Hematopoietic multipotent progenitor cell treated with erythropoietin and hydrocortisone succinate and interleukin-3 and kit ligand, for 4 days (in vitro differentiated cells): ENCODE data around the gene ABR.
"Not testable (repeated sequence)": the region's sequence is repeated elsewhere in the genome, so short reads cannot be mapped to it uniquely, and the experiment has no call there.

ENCODE experiments used
- DNase-seq: peaks from one replicate; pipeline ENCODE4 v3.0.0-alpha.2; 2015

ABR gene

DNA sequence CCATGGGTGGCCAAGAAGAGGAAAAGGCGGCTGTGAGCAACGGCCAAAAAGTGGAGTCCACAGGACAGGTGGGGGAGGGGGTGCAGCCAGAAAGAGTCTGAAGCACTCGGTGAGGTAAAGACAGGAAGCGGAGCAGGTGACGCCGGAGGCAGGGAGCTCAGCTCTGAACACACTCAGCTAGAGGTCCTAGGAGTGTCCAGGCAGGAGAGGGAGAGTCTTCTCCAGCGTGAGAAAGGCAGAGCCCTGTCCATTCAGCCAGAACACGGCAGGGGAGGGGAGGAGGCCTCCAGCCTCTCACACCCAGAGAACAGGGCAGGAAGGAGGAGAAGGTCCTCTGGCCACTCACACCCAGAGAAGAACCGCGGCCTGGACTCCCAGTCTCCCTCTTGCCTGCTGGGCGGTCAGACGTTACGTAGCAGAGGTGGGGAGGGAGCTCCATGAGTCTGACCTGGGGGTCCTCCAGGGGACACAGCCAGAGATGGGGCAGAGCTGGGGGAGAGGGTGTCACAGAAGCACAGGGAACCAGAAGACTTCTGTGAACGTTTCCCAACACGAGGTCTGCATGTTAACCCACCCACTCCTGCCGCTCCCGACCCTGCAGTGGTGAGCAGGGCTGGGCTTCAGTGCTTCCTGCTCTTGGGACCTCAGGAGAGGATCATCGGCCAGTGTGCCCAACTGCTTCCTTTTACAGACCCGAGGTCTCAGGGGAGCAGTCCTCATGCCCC, 89.2 kb downstream of the ABR start:
- no peak for DNase-seq

DNA sequence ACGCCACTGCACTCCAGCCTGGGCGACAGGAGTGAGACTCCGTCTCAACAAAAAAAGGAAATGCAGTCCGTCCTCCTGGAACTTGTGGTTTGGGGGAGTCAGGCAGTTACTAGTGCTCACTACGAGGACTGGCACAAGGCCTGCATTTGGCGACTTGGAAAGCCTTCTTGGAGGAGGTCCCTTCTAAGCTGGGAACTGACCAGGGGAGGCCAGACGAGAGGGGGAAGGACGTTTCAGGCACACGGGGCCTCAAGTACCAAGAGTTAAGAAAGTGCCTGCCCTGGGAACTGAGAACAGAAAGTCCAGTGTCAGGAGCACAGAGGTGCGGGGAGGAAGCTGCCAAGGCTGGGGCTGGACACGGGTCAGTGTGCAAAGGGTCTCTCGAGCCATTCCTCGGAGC, 89.9 kb downstream of the ABR start:
- no peak for DNase-seq

DNA sequence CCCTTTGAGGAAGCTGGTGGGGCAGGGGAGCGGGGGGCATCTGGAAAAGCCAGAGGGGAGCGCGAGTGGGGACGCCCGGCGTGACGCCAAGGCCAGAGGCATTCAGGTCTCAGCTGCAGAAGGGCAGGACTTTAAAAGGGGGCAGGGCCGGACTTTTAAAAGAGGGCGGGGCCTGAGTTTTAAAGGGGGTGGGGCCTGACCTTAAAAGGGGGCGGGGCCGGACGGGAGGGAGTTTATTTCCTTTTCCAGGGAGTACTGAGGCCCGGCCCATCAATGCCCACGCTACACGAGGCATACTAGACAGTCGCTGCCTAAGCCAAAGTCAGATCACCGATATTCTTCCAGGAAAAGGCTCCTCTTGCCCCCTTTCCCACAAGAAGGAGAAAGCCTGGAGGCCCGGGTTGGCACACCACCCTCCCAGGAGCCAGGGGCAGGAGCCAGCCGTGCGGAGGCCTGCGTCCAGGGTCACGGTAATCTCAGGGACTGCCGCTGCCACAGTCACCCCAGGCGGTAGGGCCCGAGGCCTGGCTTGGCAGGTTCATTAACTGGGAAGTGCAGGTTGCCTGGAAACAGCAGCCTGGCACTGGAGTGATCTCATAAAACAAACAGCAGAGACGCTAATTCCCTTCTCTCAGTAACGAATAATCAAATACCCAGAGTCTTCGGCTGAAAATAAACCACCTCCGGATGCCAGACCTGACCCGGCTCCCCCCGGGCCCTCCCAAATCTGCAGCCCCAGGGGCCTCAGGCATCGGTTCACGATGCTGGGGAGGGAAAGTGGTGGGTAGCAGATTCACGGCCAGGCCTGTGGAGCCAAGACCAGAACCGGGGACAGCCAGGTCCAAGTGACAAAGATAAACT, 92.2 kb downstream of the ABR start:
- DNase-seq, result peak; percentile 49

DNA sequence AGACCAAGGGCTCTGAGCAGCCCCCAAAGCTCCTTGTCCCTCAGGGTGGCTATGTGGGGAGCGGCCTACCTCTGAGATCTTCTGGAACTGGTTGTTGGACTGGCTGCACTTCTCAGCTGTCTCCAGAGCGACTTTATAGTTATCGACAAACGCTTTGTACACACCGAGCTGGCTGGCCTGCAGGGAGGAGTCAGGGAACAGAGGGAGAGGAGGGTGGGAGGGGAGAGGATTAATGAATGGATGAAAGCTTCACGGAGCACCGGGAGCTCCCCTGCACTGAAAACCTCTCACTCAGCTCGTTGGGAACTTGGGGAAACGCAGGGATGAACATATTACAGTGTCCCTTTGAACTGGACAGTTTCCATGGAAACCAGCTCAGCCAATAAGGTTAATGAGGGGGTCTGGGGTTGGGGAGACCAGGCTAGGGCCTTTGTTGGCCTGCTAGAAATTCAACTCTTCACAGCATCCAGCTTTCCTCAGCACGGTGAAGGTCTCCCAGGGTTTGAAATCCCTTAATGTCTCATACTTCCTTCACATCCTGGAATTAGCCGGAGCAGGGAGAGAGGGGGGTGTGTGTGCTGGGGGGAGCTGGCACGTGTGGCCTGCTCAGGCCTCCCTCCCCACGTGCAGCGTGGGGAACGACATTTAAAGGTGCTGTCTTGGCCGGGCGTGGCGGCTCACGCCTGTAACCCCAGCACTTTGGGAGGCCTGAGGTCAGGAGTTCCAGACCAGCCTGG, 96.2 kb downstream of the ABR start:
- DNase-seq, result no peak

DNA sequence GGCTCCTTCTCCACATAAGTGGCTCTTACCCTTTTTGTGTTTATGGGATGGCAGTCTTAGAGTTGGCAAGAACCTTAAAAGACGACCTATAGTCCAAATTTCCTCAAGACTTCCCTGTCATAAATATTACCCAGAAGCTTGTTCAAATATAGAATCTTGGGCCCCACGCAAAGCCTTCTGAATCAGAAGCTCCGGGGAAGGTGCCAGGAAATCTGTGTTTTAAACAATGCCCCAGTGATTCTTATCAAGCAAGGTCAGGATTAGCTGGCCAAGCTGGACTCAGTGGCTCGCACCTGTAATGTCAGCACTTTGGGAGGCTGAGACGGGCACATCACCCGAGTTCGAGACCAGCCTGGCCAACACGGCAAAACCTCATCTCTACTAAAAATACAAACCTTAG, 97.2 kb downstream of the ABR start:
- DNase-seq, result no peak

DNA sequence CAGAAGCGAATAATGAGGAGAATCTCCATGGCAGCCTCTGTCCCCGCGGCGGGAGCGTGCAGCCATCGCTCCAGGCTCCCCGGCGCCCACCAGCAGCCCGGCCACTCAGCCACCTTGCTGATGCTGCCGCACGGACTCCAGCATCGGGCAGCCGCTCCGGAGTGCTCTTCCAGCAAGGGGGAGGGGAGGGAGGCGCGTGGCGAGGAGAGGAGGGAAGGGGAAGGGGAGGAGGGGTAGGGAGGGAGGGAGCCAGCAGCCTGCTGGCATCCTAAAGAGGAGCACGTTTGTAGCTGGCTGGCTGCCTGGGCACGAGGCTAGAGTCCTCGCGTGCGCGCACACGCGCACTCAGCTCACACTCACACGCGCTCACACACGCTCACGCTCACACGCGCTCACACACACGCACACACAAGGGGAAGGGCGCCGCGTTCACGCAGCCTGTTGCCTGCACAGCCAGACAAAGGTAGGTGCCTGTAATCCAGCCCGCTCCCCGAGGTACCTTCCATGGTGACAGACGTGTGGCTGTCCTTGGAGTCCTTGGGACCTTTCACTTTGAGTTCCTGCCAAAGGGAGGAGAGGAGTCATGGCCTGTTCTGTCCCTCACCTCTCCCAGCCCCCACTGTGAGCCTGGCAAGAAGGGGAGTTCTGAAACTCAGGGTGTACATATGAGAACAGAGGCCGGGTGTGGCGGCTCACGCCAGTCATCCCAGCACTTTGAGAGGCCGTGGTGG, 100.8 kb downstream of the ABR start:
- no peak for DNase-seq

DNA sequence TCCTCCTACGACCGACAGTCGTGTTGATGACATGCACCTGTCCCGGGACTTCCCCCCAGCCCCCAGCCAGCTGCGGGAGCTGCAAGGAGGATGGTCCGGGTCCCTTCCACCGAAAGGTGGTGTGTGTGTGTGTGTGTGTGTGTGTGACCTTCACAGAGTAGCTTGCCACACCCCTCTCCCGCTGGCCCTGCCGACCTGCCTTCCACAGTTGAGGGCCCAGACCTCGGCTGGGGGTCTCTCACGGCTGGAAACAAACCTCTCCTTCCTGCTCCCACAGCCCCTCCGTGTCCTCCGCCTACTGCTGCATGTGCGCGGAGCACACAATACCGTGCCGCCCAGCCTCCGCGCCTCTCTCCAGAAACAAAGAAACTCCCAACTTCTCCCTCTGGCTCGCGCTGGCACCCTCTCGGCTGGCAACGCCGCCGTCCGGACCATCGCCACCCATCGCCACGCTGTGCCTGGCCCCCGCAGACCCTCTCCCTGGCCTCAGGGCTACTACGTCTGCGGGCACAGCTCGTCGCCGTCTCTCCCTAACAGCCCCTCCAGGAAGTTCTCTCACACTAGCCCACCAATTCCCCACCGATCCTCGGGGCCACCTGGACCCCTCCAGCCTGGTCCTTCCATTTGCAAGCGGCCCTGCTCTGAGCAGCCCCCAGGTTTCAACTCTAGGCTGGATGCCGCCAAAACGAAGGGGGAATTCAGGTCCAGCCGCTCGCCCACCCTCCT, 101.6 kb downstream of the ABR start:
- DNase-seq, result no peak

DNA sequence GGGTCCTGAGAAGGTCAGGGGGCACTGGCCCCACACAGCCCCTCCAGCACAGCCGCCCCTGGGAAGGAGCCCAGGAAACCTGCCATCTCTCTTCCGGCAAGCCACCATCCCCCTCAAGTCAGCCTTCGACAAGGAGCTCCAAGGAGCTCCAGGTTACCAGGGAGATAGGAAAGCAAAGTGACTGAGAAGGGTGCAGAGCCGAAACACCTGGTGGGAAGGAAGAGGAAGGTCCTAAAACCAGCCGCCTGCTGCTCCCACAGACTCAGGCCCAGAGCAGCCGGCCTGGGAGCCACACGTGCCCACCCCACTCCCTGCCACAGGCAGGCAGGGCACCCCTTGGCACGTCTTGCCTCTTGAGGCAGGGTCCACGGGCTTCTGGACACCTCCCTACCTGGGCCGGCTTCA, 102.2 kb downstream of the ABR start:
- DNase-seq, result no peak

DNA sequence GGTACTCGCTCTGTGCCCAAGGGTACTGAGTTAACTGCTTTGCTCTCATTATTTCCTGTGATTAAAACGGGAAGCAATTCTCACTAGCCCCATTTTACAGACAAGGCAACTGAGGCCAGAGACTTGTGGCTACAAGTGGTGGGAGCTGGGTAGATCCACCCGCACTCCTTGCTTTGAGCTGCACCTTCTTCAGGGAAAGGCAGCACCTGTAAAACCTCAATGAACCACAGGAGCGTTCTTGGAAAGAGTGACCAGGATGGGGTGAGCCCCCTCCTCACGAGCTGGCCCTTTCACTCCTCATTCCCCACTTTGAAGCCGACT, 102.8 kb downstream of the ABR start:
- DNase-seq, result no peak

DNA sequence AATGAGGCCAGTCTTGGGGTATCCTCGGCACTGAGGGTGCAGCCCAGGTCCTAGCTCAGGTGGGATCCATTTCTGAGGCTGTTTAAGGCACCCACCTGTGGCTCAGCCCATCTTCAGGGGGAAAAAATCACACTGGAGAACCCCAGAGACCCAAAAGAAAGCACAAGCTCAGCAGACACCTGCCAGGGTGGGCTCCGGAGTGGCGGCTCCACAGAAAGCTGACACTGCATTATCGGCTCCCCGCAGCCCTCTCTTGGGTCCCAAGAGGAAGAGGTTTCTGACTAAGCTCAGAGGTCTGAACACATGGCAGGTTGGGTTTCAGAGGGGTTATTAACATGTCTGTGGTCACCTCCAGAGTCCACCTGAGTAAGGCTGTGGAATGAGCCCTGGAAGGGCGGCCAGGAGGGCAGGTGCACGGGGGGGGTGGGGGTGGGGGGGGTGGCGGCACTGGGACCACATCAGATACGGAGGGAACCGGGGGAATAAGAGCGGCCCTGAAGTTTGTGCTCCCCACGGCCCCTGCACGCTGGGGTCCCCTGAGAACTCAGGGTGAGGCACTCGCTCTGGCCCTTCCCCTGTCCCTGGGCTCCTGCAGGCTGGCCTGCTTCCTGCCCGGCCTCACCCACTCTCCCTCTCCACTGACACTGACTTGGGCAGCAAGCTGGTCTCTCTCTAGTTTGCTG, 103.3 kb downstream of the ABR start:
- DNase-seq, result no peak

DNA sequence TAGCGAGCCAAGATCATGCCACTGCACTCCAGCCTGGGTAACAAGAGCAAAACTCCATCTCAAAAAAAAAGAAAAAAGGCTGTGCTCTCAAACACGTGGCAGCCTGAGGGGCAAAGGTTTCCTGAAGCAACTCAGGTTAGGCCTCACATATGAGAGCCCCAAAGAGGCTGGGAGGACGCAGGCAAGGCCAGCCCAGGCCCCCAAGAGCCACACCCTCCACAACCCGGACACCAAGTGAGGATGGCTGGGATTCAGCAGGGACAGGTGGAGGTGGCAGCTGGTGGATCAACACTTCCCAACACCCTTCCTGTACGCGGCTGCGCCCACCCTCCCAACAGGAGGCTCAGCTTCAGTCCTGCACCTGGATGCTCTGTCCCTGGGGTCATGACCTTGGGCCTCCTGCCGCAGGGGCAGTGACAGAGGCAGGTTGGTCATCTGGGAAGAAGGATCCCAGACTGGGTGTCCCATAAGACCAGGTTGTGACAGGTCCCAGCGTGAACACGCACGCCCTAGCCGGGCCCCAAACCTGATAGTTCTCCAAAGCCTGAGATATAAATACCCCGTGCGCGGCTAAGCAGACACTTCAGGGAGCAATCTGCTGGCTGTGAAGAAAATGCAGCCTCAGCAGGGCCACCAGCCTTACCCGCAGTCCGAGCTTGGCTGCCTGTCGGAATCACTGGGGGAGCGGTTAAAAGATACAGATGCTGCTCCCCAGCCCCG, 104.7 kb downstream of the ABR start:
- DNase-seq, result no peak

DNA sequence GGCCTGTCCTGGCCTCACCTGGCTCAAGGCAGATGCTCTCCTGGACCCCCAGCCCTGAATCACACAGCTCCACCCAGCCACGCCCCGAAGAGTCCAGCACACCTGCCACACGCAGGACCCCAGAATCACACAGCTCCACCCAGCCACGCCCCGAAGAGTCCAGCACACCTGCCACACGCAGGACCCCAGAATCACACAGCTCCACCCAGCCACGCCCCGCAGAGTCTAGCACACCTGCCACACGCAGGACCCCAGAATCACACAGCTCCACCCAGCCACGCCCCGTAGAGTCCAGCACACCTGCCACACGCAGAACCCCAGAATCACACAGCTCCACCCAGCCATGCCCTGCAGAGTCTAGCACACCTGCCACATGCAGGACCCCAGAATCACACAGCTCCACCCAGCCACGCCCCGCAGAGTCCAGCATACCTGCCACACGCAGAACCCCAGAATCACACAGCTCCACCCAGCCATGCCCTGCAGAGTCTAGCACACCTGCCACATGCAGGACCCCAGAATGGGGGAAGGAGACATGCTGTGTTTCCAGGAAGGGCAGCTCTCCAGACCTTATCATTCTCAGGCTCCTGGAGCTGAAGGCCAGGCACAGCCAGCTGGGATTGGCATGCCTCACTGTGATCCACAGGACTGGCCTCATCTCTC, 105.7 kb downstream of the ABR start:
- not testable (repeated sequence) for DNase-seq

DNA sequence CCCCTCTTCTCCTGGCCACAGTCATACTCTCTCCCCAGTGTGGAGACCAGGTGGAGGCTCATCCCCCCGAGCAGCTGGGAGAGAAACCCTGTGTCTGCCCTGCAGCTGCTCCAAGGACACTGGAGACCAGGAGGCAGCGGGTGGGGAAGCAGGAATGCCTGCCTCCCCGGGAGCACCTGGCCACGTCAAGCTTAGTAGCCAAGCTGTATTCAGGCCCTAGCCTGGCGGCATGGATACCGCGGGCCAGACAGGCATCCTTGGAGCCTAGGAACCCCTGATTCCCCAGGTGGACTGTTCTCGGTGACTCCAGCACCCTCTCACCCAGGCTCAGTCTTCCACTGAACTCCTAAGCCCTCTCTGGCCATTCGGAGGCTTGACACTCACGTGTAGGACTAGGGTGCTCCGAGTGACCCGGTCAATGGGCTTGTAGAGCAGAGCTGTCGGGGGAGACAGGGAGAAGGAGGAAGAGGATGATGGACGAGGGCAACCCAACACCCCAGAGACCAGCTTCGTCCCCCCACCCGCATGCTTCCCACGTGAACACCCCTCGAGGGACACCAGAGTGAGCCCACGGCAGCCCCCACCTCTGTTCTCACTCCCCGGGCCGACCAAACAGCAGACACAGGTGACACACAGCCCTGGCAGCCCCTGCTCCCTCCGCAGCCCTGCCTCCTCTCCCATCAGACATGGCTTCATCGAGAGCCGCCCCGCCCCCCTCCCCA, 106.4 kb downstream of the ABR start:
- no peak for DNase-seq

DNA sequence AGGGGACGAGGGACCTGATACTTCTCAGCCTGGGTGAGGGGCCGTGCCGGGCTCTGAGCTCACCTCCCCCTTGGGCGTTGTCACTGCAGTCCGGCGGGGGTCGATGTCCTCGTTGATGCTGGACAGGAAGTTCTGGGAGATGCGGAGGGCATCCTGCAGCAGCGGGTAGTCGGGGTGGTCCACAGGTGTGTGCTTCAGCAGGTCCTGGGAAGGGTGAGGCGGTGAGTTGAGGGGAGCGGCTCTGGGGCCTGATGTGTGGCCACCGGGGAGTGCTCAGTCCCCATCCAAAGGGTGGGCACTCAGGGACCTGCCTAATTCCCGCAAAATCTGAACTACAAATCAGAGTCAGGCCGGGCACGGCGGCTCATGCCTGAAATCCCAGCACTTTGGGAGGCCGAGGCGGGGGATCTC, 107.2 kb downstream of the ABR start:
- DNase-seq, result no peak

DNA sequence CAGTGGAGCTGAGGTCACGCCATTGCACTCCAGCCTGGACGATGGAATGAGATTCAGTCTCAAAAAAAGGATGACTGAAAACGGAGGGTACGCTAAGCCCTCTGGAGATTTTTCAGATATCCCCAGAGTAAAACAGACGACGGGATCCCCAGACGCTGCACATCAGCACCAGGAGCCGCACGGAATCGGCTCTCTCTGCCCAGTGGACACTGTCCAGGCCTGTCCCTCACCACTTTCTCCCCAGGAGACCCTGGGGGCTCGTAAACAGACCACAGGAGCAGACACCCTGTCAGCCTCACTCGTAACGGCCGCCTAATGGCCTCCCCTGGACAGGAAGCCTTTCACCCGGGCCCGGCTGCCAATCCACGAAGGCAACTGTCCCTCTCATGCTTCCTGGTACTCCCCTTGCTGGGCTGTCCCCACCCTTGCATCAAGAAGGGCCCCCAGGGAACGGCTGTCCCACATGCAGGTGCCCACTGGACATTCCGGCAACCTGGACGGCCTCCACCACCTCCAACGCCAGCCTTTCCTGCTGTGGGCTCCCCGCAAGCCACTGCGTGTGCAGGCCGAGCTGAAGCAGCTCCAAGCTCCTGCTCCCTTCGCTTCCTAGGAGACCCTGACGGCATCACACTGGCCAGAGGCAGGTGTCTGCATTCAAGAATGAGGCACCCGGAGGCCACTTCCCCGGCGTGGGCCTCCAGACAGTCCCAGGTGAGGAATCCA, 108.5 kb downstream of the ABR start:
- DNase-seq, result no peak

DNA sequence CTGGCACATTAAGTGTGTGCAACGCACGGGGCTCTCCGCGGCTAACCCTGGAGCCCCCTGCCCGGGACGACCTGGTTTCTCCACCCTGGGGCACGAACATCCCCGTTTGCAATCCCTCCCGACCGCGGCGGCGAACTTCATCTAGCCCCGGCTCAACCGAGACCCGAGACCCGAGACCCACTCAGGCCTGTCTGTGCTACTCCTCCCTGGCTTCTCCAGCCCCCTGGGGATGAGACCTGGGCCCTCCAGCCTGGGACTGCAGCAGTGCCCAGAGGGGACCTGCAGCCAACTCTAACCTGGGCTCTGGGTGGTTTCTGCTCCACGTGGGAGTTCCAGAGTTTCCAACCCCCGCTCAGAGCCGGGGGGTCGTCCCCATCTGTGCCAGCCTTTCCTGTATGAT, 109.4 kb downstream of the ABR start:
- no peak for DNase-seq

DNA sequence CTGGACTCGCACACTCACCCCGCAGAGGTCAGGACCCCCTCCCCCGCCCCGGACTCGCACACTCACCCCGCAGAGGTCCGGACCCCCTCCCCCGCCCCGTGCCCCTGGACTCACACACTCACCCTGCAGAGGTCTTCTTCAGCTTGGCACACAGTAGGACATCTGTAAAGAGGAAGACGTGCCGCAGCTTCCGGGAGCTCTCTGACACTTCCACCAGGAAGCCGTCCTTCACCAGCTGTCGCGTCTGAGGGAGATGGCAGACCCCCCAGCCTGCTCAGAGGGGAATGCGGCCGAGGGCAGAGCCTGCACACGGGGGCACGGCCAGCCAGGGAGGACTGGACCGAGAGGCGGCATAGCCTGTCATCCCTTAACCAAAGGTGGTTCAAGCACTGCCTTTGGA, 109.9 kb downstream of the ABR start:
- DNase-seq, result no peak

DNA sequence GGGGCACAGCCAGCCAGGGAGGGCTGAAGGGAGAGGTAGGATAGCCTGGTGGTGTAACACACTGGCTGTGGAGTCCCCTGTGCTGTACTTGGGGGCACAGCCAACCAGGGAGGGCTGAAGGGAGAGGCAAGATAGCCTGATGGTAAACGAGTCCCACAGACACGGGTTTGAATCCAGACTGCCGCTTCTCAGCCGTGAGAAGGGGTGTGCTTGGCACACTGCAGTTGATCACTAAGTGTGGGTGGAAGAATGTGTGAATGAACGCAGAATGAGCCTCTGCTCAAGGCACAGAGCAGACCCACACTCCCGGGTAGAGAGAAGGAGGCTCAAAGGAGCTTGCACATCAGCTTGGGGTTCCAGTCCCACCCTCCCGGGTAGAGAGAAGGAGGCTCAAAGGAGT, 111.4 kb downstream of the ABR start:
- DNase-seq, result no peak

DNA sequence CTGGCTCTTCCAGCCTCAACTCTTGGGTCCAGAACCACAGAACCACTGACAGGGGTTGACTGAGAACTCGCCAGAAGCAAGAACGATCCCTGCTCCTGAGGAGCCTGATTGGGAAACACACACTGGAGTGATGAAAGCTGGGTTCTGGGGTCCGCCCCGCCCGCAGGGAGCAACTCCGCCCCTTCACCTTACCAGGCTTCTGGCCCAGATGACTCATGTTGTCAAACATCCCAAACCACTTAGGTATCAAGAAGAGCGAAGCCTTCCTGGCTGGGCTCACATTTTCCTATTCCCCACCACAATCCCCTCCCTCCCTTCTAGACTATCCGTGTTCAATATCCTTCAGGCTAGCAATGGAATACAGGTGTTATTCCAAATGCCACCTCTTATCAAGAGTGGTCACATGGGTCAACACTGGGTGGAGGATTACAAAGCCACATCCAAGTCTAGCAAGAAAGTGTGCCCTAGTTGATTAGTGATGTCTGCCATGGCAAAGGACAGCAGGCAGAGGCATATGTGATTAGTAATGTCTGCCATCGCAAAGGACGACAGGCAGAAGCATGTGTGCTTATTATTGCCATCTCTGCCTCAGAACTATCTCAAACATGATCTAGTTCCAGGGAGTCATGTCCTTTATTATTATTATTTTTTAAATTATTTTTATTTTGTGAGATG, 112.4 kb downstream of the ABR start:
- DNase-seq, result no peak
